AG04450 (cell line): ENCODE results near the gene MSMO1. TPM values are rescaled to one million over a fixed set of nuclear protein-coding genes. Genes with fewer than 3 reads are reported as not detected.

Experiments used
- CTCF ChIA-PET: fragments of 300-600, 350-600 bp; formaldehyde crosslinking; extraction: SDS; loops from one replicate; lab custom pipeline; 2022; ENCODE audit warnings: antibody characterized with exemption, inconsistent platforms; lab: Charles Lee
- POLR2A ChIA-PET: fragments of 350-600 bp; formaldehyde crosslinking; extraction: SDS; loops from one replicate; lab custom pipeline; 2021; ENCODE audit warnings: antibody characterized with exemption, inconsistent platforms; lab: Yijun Ruan, JAX
- DNase-seq: peaks from one replicate; pipeline ENCODE4 v3.0.0-alpha.2; 2011; ENCODE audit warnings: low read depth, low spot score
- H3K27ac ChIP-seq: one replicate; pipeline ENCODE4 v1.5.1; 2012; ENCODE audit warnings: low read depth, low read length, control low read depth
- H3K27me3 ChIP-seq: one replicate; pipeline ENCODE4 v1.6.0; 2012; ENCODE audit warnings: low read length; ENCODE audit not compliant: control insufficient read depth, insufficient read depth
- H3K4me3 ChIP-seq: 2 replicates; pipeline ENCODE4 v1.5.1; 2011; ENCODE audit warnings: mild to moderate bottlenecking, low read depth, low read length, control low read depth
- H3K9me3 ChIP-seq: 2 replicates; pipeline ENCODE4 v1.5.1; 2012; ENCODE audit warnings: low read length; ENCODE audit not compliant: control insufficient read depth, insufficient read depth
- CTCF ChIP-seq: IDR thresholded peaks from 2 replicates; pipeline ENCODE4 v1.5.1; 2011; ENCODE audit warnings: low read depth, low read length, control low read depth, inconsistent platforms
- polyA plus RNA-seq: library from polyadenylated mRNA; depleted of rRNA; stranded (reverse); fragments of >200 nt; gene quantifications from 2 replicates; pipeline ENCODE4 v1.2.3, GENCODE V29; 2011

The MSMO1 gene
- polyA plus RNA-seq, 1 experiment: 53.0 TPM

GRCh38 chr4:165319509-165319908, 8.0 kb upstream of the MSMO1 start:
- ChIA-PET POLR2A (no interaction called here), CTCF (no interaction called here)
- H3K4me3 ChIP-seq: no peak overlapping the region
- no peak overlapping the region for H3K27ac ChIP-seq
- H3K27me3 ChIP-seq: no peaks in the 10 kb centered on the region
- H3K9me3 ChIP-seq: no peaks in the 10 kb centered on the region
- no peak for DNase-seq
- TF ChIP-seq CTCF: no peak

GRCh38 chr4:165324236-165324917, 3.1 kb upstream of the MSMO1 start:
- ChIA-PET POLR2A (no interaction called here), CTCF (interaction anchor here (0.7 to 0.8 kb wide), 2 partner anchors 24 to 212 kb away, joined by 3 read pairs; partner anchors contain the start of gene TMEM192)
- no peak overlapping the region for H3K4me3 ChIP-seq
- H3K27ac ChIP-seq: no peak overlapping the region
- H3K9me3 ChIP-seq: peaks cover 5% of the 10 kb centered on the region
- no peaks in the 10 kb centered on the region for H3K27me3 ChIP-seq
- no peak for TF ChIP-seq CTCF
- no peak for DNase-seq

- no peak for DNase-seq
- H3K9me3 ChIP-seq: peaks cover 5% of the 10 kb centered on the region
- ChIA-PET CTCF (interaction anchor here (0.8 kb wide), 1 partner anchor 212 kb away, joined by 3 read pairs; the partner anchor contains the start of gene TMEM192), POLR2A (no interaction called here)
- no peaks in the 10 kb centered on the region for H3K27me3 ChIP-seq
- no peak overlapping the region for H3K4me3 ChIP-seq
- no peak for TF ChIP-seq CTCF
- no peak overlapping the region for H3K27ac ChIP-seq
Observed at GRCh38 chr4:165324918-165325304, 2.6 kb upstream of the MSMO1 start.

GRCh38 chr4:165325732-165326512, 1.5 kb upstream of the MSMO1 start:
- Histone ChIP-seq H3K27me3 (no peaks in the 10 kb centered on the region), H3K9me3 (peaks cover 5% of the 10 kb centered on the region), H3K4me3 (peak overlapping the region; percentile 70; the same call in 1 of the 2 replicates), H3K27ac (peak overlapping the region; percentile 92)
- DNase-seq: peak; percentile 53
- no peak for TF ChIP-seq CTCF
- ChIA-PET POLR2A (no interaction called here), CTCF (interaction anchor here (1.0 to 2.3 kb wide), 2 partner anchors 20 to 213 kb away, joined by 3 to 10 read pairs; partner anchors contain the start of gene TMEM192)
